SK-N-SH (cell line): ENCODE measurements around the gene KBTBD4.

ENCODE experiments used
- CTCF ChIP-seq: fragments of 200-600 bp; sonication (generic); IDR thresholded peaks from 2 replicates; pipeline ENCODE4 v1.6.1; 2017; ENCODE audit warnings: antibody characterized with exemption, mild to moderate bottlenecking, moderate library complexity
- SMC3 ChIP-seq: IDR thresholded peaks from 2 replicates; pipeline ENCODE4 v1.6.1; 2012; ENCODE audit warnings: low read depth, low read length, improper control_type of control experiment
- TAF1 ChIP-seq: IDR thresholded peaks from 2 replicates; pipeline ENCODE4 v1.6.1; 2012; ENCODE audit warnings: low read depth, mild to moderate bottlenecking, low read length, moderate library complexity, borderline replicate concordance
- TF ChIP-seq, protein P1 (sequence below): IDR thresholded peaks from 2 replicates; pipeline ENCODE4; 2012

DNA sequence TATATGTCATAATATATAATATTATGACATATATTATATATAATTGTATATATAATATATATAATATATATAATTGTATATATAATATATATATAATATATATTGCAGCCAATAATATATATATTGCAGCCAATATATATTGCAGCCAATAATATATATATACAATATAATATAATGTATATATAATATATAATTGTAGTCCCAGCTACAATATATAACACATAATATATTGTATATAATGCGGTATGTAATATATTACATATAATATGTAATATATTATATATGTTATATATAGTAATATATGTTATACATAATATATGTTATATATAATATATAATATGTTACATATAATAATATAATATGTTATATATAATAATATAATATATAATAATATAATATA, 20.1 kb downstream of the KBTBD4 start:
- TF ChIP-seq TAF1 (no peak), SMC3 (no peak), CTCF (no peak)
- TF ChIP-seq, protein P1, sequence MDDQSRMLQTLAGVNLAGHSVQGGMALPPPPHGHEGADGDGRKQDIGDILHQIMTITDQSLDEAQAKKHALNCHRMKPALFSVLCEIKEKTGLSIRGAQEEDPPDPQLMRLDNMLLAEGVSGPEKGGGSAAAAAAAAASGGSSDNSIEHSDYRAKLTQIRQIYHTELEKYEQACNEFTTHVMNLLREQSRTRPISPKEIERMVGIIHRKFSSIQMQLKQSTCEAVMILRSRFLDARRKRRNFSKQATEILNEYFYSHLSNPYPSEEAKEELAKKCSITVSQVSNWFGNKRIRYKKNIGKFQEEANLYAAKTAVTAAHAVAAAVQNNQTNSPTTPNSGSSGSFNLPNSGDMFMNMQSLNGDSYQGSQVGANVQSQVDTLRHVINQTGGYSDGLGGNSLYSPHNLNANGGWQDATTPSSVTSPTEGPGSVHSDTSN: no peak
